Fibroblast of lung (primary cell): Measurements from ENCODE around the gene RAP1GAP. TPM values are rescaled to one million over a fixed set of nuclear protein-coding genes. Genes with fewer than 3 reads are reported as not detected.

ENCODE experiments used
- DNase-seq, 2 donors: peaks; one replicate each; pipeline versions ENCODE4 v3.0.0 to v3.0.0-alpha.2; 2010; ENCODE audit warnings: low read depth in 2 of 2
- H2AFZ ChIP-seq: 2 replicates; pipeline ENCODE4 v1.5.1; 2012; ENCODE audit warnings: low read length, control low read depth, inconsistent platforms
- H3K27ac ChIP-seq: 2 replicates; pipeline ENCODE4 v1.5.1; 2011; ENCODE audit warnings: low read length, control low read depth; ENCODE audit not compliant: insufficient read depth
- H3K27me3 ChIP-seq: 2 replicates; pipeline ENCODE4 v1.5.1; 2011; ENCODE audit warnings: mild to moderate bottlenecking, low read length; ENCODE audit not compliant: control insufficient read depth, insufficient read depth
- H3K36me3 ChIP-seq: 2 replicates; pipeline ENCODE4 v1.5.1; 2011; ENCODE audit warnings: low read length; ENCODE audit not compliant: control insufficient read depth, insufficient read depth
- H3K4me1 ChIP-seq: 2 replicates; pipeline ENCODE4 v1.5.1; 2011; ENCODE audit warnings: low read length; ENCODE audit not compliant: control insufficient read depth, insufficient read depth; ENCODE audit errors: extremely low read depth
- H3K4me2 ChIP-seq: 2 replicates; pipeline ENCODE4 v1.5.1; 2011; ENCODE audit warnings: low read length, control low read depth; ENCODE audit not compliant: insufficient read depth; ENCODE audit errors: extremely low read depth
- H3K4me3 ChIP-seq, 4 experiments: fragments of 200-600 bp in 1 of 4; sonication (generic) in 1 of 4; replicated peaks in 1 of 4; 2 replicates each; pipeline ENCODE4 v1.5.1; 2011 to 2016; ENCODE audit warnings: low read length in 4 of 4, low read depth in 3 of 4, mild to moderate bottlenecking in 3 of 4, control low read depth in 2 of 4, inconsistent platforms in 1 of 4, mixed read lengths in 1 of 4; ENCODE audit not compliant: insufficient read depth in 1 of 4; ENCODE audit errors: control extremely low read depth in 1 of 4
- H3K79me2 ChIP-seq: 2 replicates; pipeline ENCODE4 v1.5.1; 2012; ENCODE audit warnings: mild to moderate bottlenecking, low read length, inconsistent platforms; ENCODE audit not compliant: control insufficient read depth, insufficient read depth
- H3K9ac ChIP-seq: 2 replicates; pipeline ENCODE4 v1.5.1; 2011; ENCODE audit warnings: mild to moderate bottlenecking, low read length, control low read depth; ENCODE audit not compliant: insufficient read depth
- H3K9me3 ChIP-seq: 2 replicates; pipeline ENCODE4 v1.5.1; 2012; ENCODE audit warnings: low read depth, low read length; ENCODE audit not compliant: control insufficient read depth, insufficient read depth
- H4K20me1 ChIP-seq: 2 replicates; pipeline ENCODE4 v1.5.1; 2011; ENCODE audit warnings: low read length; ENCODE audit not compliant: control insufficient read depth, insufficient read depth; ENCODE audit errors: extremely low read depth
- EZH2 ChIP-seq: IDR thresholded peaks from 2 replicates; pipeline ENCODE4 v1.5.1; 2012; ENCODE audit warnings: low read length, control low read depth, mild to moderate bottlenecking; ENCODE audit errors: missing control alignments
- polyA plus RNA-seq, 2 donors: library from polyadenylated mRNA; depleted of rRNA in 1 of 2; stranded (reverse) in 1 of 2; unstranded in 1 of 2; fragments of >200 nt; gene quantifications; 2 replicates each; pipeline ENCODE4 v1.2.1, GENCODE V29; 2011 to 2012; ENCODE audit warnings: missing spikeins in 1 of 2
- total RNA-seq: library from RNA; depleted of rRNA; stranded (reverse); fragments of >200 nt; gene quantifications from 2 replicates; pipeline ENCODE4 v1.2.1, GENCODE V29; 2014
- TF ChIP-seq, protein P1 (sequence below), 2 donors: IDR thresholded peaks in 1 of 2; conservative IDR thresholded peaks in 1 of 2; 1 replicate in 1 of 2; 2 replicates in 1 of 2; pipeline ENCODE4 v1.5.1; 2011 to 2012; ENCODE audit warnings: low read length in 2 of 2, control low read depth in 1 of 2, inconsistent platforms in 1 of 2, low read depth in 1 of 2, mild to moderate bottlenecking in 1 of 2

RAP1GAP gene
- total and polyA plus RNA-seq, 2 donors (not counting 1 experiment from before 2014, with no cell fraction given) = under 0.01 to 0.05 TPM

DNA sequence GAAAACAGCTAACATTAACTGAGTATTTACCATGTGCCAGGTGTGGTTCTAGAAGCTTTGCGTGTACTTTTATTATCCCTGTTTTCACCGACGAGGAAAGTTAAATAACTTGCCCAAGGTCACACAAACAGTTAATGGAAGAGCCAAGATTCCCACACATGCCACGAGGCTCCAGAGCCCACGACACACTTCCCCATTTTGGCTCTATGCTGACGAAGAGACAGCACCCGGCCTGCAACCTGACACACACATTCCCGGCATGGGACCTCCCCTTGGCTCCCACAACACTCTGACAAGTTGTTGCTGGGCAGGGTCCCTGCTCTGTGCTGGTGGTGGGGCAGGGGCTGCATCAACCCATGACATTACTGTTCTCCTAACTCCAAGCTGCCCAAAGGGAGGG lies 52.8 kb downstream of the RAP1GAP start:
- no peak overlapping the region for H3K9ac ChIP-seq
- H3K4me1 ChIP-seq = no peaks in the 10 kb centered on the region
- peaks cover 5% of the 10 kb centered on the region for H3K27me3 ChIP-seq
- no peak overlapping the region for H3K27ac ChIP-seq
- no peaks in the 10 kb centered on the region for H3K9me3 ChIP-seq
- H3K4me2 ChIP-seq = no peak overlapping the region
- no peaks in the 10 kb centered on the region for H3K79me2 ChIP-seq
- no peak for TF ChIP-seq EZH2
- TF ChIP-seq, protein P1, sequence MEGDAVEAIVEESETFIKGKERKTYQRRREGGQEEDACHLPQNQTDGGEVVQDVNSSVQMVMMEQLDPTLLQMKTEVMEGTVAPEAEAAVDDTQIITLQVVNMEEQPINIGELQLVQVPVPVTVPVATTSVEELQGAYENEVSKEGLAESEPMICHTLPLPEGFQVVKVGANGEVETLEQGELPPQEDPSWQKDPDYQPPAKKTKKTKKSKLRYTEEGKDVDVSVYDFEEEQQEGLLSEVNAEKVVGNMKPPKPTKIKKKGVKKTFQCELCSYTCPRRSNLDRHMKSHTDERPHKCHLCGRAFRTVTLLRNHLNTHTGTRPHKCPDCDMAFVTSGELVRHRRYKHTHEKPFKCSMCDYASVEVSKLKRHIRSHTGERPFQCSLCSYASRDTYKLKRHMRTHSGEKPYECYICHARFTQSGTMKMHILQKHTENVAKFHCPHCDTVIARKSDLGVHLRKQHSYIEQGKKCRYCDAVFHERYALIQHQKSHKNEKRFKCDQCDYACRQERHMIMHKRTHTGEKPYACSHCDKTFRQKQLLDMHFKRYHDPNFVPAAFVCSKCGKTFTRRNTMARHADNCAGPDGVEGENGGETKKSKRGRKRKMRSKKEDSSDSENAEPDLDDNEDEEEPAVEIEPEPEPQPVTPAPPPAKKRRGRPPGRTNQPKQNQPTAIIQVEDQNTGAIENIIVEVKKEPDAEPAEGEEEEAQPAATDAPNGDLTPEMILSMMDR (conservative IDR thresholded peaks at IDR 0.05 in 1 of 2, IDR thresholded peaks at IDR 0.05 in 1 of 2; ENCODE audit: low read depth in 1 of 2, low read length in 2 of 2) = no peak
- no peaks in the 10 kb centered on the region for H3K36me3 ChIP-seq
- no peaks in the 10 kb centered on the region for H4K20me1 ChIP-seq
- DNase-seq = no peak
- H2AFZ ChIP-seq = no peak overlapping the region
- no peak overlapping the region for H3K4me3 ChIP-seq

DNA sequence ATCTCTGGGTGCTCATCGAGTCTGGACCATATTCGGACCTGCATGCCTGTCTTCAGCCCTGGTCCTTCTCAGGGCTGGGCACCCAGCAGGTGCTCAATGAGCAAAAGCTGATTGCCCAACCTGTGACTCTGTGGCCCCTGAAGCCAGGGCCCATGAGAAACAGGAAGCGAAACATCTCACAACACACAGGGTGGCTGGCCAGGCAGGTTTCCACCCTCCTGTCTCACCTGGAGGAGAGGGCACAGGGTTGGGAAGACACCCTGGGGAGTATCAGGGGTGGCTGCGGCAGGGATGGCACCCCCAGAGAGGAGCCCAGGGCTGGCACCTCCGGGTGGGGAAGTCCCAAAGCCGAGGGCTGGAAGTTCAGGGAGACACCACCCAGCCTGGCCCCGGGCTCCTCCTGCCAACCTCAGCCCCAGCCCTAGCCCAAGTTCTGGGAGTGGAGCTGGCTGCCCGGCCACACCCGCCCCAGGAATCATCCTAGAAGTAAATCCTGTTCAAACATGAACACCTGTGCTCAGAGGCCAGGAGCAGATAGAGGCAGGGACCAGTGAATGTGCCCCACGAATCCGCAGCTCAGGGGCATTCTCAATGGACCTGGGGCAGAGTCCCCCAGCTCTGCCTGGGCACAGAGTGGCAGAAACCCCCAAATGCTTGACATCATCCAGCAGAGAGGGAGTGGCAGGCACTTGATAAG lies 54.6 kb downstream of the RAP1GAP start:
- no peaks in the 10 kb centered on the region for H3K79me2 ChIP-seq
- no peak for TF ChIP-seq EZH2
- TF ChIP-seq, protein P1 (conservative IDR thresholded peaks at IDR 0.05 in 1 of 2, IDR thresholded peaks at IDR 0.05 in 1 of 2; ENCODE audit: low read depth in 1 of 2, low read length in 2 of 2) = no peak
- H3K9me3 ChIP-seq = no peaks in the 10 kb centered on the region
- no peaks in the 10 kb centered on the region for H3K4me1 ChIP-seq
- H3K36me3 ChIP-seq = no peaks in the 10 kb centered on the region
- no peak overlapping the region for H2AFZ ChIP-seq
- H3K4me3 ChIP-seq = no peak overlapping the region
- DNase-seq = no peak
- no peak overlapping the region for H3K27ac ChIP-seq
- no peak overlapping the region for H3K9ac ChIP-seq
- H3K27me3 ChIP-seq = peaks cover 2% of the 10 kb centered on the region
- no peaks in the 10 kb centered on the region for H4K20me1 ChIP-seq
- H3K4me2 ChIP-seq = no peak overlapping the region

DNA sequence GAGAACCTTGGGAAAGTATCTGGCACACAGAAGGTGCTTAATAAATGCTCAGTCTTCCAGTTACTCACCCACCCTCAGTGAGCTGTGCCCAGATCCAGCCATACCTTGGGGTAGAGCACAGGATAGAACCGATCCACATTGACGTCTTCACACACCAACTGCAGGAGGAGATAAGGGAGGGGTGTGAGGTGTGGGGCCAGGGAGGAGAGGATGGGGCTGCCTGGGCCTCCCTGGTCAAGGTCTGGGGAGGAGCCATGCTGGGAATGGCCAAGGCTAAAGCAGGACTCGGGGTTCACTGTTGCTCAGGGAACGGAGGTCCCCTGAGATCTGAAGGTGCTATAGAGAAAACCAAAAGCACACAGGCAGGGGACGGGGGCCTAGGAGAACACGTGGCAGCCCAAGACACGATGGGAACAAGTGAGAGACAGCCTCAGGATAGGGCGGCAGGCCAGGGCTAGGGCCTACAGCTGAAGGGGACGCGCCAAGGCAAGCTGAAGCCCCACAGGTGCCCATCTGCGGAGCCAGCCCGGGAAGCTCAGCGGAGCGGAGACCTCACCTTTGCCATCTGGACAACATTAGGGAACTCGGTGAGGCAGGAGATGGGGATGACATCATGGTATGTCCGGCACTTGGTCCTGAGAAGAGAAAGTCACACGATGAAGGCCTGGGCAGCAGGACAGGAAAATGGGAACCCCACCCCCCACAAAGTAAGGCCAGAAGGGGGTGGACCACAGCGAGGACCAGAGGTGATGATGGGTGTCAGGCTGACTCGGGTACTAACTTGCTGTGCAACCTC lies 55.9 kb downstream of the RAP1GAP start:
- Histone ChIP-seq H3K4me1 (no peaks in the 10 kb centered on the region), H3K79me2 (no peaks in the 10 kb centered on the region), H3K4me3 (no peak overlapping the region), H3K9me3 (no peaks in the 10 kb centered on the region), H3K36me3 (no peaks in the 10 kb centered on the region), H3K27ac (no peak overlapping the region), H2AFZ (no peak overlapping the region), H3K27me3 (no peaks in the 10 kb centered on the region), H3K9ac (no peak overlapping the region), H4K20me1 (no peaks in the 10 kb centered on the region), H3K4me2 (no peak overlapping the region)
- no peak for TF ChIP-seq EZH2
- TF ChIP-seq, protein P1 (conservative IDR thresholded peaks at IDR 0.05 in 1 of 2, IDR thresholded peaks at IDR 0.05 in 1 of 2; ENCODE audit: low read depth in 1 of 2, low read length in 2 of 2) = no peak
- DNase-seq = no peak
